HG02588 (cell line): ENCODE results near the gene GLI3.

Experiments
- ATAC-seq: cut with Tn5 transposase; IDR thresholded peaks from one replicate; pipeline ENCODE4 v1.9.1; 2021; ENCODE audit warnings: mild to moderate bottlenecking, moderate library complexity; ENCODE audit not compliant: unreplicated experiment

GLI3 gene

GRCh38 chr7:41976411-41976810, 260.6 kb downstream of the GLI3 start:
- no peak for ATAC-seq

- ATAC-seq = no peak
Measured at GRCh38 chr7:41975849-41976248, 261.2 kb downstream of the GLI3 start.

DNA sequence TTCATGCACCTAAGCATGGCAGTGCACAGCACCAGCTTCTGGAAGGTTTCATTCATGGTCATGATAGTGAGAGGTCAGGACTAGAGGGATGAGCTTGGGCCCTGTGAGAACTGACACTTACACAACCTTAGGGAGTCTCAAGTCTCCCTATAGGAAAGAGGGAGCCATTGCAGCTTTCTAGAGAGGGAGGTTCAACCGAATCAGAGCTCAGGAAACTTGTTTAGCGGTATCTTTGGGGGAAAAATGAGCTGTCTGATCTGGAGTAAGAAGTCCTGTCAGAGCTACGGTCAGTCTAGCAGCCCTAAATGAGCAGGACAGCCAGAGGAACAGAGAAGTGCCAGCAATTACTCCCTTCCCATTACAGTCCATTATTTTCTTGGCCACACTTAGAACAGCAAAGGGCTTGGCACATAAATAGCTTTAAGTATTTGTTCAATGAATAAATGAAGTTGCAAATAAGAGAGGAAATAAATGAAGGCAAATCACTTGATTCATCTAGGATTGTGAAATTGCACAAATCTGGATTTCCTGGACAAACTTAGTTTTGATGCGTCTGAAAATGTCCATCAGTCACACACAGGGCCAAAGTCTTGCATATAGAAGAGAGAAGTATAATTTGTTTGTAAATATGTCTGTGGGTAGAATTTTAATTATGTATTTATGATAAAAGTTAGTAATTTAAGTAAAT, 262.0 kb downstream of the GLI3 start:
- no peak for ATAC-seq

GRCh38 chr7:41973202-41973730, 263.7 kb downstream of the GLI3 start:
- ATAC-seq = no peak

- no peak for ATAC-seq
Measured at GRCh38 chr7:41972776-41973175, 264.2 kb downstream of the GLI3 start.

- ATAC-seq = no peak
Measured at GRCh38 chr7:41972270-41972669, 264.7 kb downstream of the GLI3 start.

DNA sequence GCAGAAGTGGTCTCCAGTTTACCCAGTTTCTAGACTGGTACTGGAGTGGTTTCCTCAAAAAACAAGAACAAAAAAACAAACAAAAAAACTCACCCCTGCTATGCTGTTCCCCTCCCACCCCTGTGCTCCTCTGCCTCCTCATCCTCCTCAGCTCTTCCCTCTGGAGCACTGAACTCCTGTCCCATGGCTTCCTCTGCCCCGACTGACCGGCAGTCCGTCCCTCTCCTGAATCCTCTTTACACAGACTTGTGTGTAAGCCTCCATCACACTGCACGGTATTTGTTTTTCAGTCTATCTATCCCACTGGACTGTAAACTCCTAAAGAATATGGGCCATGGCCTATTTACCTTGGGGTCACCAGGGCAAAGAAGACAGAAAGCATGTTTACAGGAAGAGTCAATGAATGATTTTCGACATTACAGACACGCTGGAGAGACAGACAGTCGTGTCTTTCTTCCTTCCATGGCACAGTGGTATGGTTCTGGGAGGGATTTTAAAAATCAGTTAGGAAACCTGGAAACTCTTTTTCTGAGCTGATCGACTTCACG, 265.3 kb downstream of the GLI3 start:
- ATAC-seq = no peak

- no peak for ATAC-seq
Measured at GRCh38 chr7:41970941-41971340, 266.1 kb downstream of the GLI3 start.

- no peak for ATAC-seq
Measured at GRCh38 chr7:41969561-41970105, 267.4 kb downstream of the GLI3 start.

- ATAC-seq = no peak
Measured at GRCh38 chr7:41967156-41967555, 269.9 kb downstream of the GLI3 start.

GRCh38 chr7:41965951-41966505, 271.0 kb downstream of the GLI3 start:
- ATAC-seq = no peak

DNA sequence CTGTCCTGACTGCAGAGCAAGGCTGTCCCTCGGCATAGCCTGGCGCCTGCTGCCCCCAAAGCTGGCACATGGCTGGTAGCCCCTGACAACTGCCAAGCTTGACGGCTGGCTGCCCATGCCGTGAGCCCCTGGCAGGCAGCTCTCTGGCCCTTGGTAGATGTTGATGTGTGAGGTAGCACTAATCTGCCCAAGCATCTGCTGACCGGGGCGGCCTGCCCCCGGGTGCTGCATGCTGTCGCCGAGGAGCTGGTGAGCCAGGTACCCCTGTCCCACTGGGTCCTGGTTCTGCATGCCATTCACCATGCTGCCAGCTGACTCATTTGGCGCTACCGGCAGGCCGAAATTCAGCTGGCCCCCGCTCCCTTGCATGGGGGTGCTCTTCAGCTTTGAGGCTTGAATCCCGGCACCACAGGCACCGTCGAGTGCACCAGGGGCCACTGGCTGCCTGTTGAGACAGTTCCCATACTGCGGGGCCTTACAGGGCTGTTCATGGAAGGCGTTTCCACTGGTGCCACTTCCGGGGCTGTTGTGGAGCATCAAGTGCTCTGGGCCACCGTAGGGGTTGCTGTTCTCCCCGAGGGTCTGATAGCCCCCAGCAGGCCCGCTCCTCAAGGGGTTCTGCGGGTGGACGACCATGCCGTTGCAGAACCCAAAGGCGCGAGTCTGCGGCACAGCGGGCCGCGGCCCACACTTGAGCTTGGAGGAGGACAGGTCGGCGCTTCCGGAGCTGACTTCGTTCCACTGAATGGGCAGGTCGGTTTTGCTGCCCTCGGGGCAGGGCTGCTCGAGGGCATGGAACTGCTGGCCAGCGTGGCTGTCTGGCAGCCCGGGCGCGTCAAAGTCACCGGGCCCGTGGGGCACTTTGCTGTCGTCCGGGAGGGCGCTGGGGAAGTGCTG, 271.9 kb downstream of the GLI3 start:
- no peak for ATAC-seq

- no peak for ATAC-seq
Measured at GRCh38 chr7:41964183-41964753, 272.7 kb downstream of the GLI3 start.

- ATAC-seq = no peak
Measured at GRCh38 chr7:41956705-41957104, 280.3 kb downstream of the GLI3 start.

- no peak for ATAC-seq
Measured at GRCh38 chr7:41955893-41956675, 280.9 kb downstream of the GLI3 start.

- no peak for ATAC-seq
Measured at GRCh38 chr7:41955451-41955850, 281.6 kb downstream of the GLI3 start.

- ATAC-seq = no peak
Measured at GRCh38 chr7:41954976-41955375, 282.0 kb downstream of the GLI3 start.

- ATAC-seq = no peak
Measured at GRCh38 chr7:41948503-41948902, 288.5 kb downstream of the GLI3 start.

DNA sequence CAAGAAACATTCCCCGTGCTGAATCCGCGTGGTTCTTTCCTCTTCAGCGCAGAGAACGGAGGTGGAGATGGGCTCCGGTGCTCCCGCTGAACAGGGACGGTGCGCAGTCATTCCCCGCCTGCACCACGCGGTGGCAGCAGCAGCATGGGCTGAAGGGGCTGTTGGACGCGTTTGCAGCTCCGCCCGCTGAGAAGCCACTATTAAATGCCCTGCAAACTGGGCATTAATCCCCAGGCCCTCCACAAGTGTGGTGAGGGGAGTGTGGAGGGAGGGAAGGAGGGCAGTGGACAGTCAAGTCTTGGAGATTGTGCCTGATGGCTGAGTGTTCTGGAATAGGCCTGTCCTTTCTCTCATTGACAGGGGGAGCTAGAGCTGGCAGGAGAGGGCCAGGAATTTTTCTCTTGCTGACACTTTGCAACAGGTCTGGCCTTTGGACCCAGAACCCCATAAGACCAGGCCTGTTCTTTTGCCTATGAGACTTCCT, 293.9 kb downstream of the GLI3 start:
- peak; percentile 80 for ATAC-seq
